Fibroblast of upper back skin (primary cell): ENCODE measurements around the gene URI1.

Experiments used
- DNase-seq: peaks from one replicate; pipeline ENCODE4 v3.0.0-alpha.2; 2013

URI1 gene

DNA sequence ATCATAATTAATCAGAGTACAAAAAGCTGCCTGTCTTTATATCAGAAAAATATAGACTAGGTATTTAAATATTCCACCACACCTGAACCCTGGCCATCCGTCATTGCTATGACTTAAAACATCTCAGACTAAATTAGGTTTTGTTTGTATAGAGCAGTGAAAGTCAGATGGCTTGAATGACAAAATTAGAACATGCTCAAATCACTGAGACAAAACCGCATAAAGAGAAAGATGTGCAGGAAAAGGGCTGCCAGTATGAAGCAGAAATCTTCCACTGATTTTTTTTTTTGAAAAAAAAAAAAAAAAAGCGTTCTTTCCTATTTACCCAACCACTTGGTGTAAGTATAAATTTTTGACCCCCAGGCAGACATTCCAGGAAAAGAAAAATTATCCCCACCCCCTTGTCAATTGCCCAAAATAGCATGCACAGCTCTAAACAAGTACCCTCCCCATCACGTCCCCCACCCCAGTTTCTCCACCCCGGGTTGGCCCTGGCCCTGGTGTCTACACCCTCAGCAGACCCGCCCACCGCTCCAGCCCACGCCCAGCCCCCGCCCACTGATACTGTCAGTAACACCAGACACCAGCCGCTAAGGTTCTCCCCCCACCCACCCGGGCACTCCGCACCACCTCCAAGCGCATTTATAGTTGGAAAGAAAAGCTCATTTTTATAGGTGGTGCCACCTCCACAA is 118.6 kb downstream of the URI1 start:
- DNase-seq = no peak

DNA sequence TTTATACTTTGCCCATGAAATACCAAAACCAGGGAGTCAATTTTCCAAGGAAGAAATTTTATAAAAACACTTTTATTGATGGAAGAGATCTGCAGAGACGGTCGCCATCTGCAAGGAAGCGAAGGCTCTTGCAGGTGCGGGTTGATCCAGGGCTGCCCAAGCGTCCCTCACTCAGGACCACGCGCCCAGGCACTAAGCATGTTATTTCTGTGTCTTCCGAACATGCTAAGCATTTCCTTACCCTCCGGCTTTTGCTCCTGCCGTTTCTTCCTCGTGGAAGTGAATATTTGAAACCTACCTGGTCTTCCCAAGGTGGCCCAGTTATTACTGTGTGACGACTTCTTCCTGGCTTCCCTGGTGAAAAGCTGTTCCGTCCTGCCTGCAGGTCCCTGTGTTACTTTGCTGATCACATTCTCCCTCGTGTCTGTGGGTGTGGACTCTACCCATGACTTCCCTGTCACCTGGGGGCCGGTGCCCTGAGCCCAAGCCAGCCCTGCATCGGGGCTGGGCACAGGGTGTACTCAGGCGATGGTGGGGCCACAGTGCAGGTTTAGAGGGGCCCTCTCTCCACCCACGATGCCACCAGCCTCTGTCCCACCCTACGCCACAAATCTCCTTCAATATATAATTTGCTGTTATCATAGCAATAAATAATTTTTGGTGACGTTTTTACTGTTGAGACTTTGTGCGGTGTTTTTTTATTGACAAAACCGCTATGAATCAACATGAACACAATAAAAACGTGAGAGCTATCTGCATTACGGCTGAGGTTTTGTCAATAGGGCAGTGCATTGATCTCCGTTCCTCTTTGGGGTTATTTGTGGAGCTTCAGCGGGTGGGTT is 119.4 kb downstream of the URI1 start:
- DNase-seq = no peak

GRCh38 chr19:30062065-30062906 is 120.2 kb downstream of the URI1 start:
- DNase-seq = no peak

DNA sequence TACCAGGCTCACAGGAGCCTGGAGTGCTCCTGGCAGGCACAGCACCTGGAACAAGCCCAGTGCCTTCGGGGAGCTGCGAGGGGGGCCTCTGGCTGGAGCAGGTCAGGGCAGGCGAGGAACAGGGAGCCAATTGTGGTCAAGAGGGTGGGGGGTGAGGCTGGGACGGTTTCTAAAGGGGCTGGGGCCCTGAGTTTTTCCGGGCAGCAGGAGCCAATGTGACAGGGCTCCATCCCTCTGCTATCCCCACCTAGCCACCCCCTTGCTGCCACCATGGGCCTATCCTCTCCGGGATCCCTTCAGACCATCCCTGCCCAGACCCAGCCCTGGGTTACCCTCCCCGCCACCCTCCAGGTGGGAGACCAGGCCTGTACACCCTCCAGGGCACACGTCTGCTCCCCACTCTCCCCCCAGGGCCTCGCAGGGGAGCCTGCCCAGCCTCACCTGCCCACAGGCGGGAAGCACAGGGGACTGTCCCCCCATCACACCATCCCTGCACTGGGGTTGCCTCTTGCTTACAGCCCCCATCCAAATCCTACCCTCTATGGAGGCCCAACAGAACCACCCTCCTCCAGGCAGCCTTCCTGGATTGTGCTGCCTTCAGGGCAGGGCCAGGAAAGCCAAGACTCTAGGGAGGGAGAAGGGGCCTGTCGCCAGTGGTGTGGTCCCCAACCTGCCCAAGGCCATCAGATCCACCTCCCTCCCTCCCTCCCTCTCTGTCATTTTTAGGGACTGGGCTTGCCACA is 121.0 kb downstream of the URI1 start:
- DNase-seq = no peak

DNA sequence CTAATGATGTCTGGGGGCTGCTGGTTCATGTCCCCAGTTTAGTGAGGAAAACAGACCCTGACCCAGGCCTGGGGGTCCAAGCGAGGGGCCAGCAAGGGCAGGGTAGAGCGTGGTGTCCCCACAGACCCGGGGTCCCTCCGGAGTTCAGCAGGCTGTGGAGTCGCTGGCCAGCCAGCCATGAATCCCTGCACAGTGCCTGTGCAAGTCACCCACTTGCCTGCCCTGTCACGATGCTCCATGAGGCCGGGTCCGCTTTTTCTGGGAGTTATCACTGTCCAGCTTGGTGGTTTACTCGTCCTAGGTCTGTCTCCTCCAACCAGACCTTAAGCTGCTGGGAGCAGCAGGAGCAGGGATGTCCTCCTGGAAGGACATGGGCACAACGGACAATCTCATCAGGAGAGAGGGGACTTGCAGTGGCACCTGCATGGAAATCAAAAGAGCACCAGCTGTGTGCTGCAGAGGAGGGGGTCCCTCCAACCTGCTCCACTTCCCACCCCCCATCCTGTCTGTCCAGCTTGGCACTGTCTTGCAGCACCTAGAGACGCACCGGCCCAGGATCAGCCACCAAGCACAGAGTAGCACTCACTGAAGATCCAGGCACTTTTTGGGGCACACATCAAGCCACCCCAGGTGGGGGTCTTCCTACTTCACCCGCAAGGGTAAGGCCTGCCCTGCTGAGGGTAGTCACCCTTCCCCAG is 121.8 kb downstream of the URI1 start:
- no peak for DNase-seq

DNA sequence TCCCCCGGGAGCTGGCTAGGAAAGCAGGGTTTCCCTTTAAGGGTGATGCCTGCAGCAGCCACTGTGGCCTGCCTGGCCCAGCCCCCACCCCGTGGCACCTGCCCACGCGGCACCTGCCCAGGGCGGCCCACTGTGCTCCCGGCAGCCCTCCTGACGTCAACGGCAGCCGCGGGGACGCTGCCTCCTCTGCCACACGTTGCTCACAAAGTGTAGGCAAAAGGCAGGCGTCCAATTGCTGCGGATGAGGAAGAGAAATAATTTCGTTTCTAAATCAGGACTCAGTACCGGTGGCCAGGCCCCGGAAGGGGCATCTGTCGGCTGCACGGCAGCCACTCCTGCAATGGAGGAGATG is 122.3 kb downstream of the URI1 start:
- DNase-seq = no peak

DNA sequence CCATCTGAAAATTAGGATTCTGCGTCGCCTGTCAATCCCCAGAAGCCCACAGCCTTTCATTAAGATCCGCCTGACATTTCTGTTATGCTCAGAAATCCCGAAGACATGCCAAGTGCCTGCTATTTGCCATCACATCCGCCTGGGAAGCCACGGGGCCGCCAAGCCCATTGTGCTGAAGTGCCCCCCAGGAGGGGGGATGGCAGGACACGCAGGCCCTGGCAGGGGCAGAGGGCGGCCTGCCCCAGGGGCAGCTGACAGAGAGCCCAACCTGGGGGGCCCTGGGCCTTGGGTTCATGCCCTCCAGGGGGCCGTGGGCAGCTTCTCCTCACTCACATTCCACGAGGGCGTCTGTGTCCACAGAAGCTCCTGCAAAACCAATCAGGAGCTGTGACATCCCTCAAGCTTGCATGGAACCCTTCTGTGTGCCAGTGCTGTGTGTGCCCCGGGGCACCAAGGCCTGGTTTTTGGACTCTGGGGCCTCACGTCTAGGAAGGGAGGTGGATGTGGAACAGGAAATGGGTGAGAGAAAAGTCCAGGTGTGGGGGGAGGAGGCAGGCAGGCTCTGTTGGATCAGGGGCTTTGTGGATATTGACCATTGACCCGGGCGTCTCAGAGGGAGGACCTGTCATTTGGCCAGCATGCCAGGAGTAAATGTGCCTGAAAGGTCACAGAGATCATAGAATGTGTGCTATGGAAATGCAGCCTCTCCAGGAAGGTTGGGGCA is 122.9 kb downstream of the URI1 start:
- no peak for DNase-seq

DNA sequence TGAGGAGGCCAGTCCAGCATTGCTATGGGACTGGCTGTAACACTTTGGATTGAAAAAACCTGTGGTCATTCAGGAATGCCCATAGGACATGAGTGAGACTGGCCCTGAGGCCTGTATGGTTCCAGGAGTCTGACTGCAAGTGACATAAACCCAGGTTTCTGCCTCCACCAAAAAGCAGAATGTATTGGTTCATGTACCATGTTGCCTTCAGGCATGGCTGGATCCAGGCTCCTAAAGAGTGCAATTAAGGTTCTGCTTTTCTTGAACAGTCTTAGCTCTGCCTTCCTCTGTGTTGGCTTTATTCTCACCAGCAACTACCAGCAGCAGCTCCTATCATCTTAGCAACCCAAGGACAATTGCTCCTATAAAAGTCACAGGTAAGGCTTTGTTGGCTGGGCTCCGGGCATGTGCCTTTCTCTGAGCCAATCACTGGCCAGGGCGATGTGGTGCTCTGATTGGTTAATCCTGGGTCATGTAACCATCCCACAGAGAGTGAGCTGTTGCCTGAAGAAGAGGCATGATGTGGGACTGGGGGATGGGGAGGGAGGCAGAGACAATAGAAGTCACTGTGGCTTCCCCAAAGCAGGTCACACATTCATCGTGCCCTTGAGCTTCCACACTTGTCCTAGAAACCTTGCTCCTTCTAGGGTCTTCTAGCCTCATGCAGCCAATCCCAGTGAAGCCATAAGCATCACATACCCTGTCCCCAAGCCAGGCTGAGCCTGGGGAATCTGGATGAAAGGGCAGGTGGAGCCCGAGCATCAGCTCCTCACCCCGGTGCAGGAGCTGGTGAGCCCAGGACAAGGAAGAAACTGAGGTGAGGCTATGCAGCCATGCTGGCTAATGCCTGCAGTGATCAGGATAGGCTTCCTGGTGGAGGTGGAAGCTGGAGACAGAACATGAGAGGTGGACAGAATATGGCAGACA is 123.9 kb downstream of the URI1 start:
- DNase-seq = no peak
